ENCODE results near the gene DPCD. TPM values are rescaled to one million over a fixed set of nuclear protein-coding genes. Genes with fewer than 3 reads are reported as not detected.

The DPCD gene
- total RNA-seq, 1 donor from 2014 or later, result 18.3 TPM

GRCh38 chr10:101601541-101601940, 13.4 kb downstream of the DPCD start:
- Mint-ChIP-seq H3K36me3 (ENCODE audit: low read depth) (peaks cover 5% of the 10 kb centered on the region), H3K27me3 (ENCODE audit: low read depth) (no peaks in the 10 kb centered on the region), H3K4me1 (ENCODE audit: low read depth) (no peaks in the 10 kb centered on the region), H3K9me3 (ENCODE audit: low read depth) (no peaks in the 10 kb centered on the region), H3K4me3 (ENCODE audit: unreplicated experiment) (no peak overlapping the region), H3K27ac (ENCODE audit: unreplicated experiment) (no peak overlapping the region)
- DNase-seq (ENCODE audit: low spot score), result peak; percentile 32
- TF ChIP-seq CTCF (IDR thresholded peaks at IDR 0.05), result no peak

- no peak overlapping the region for H3K27ac Mint-ChIP-seq (ENCODE audit: unreplicated experiment)
- H3K9me3 Mint-ChIP-seq (ENCODE audit: low read depth), result no peaks in the 10 kb centered on the region
- no peak overlapping the region for H3K4me3 Mint-ChIP-seq (ENCODE audit: unreplicated experiment)
- H3K36me3 Mint-ChIP-seq (ENCODE audit: low read depth), result peaks cover 8% of the 10 kb centered on the region
- H3K27me3 Mint-ChIP-seq (ENCODE audit: low read depth), result no peaks in the 10 kb centered on the region
- peak; percentile 91 for TF ChIP-seq CTCF (IDR thresholded peaks at IDR 0.05)
- DNase-seq (ENCODE audit: low spot score), result peak; percentile 46
- no peaks in the 10 kb centered on the region for H3K4me1 Mint-ChIP-seq (ENCODE audit: low read depth)
These were observed 14.8 kb downstream of the DPCD start for GRCh38 chr10:101602761-101603398.

- Mint-ChIP-seq H3K27ac (ENCODE audit: unreplicated experiment) (no peak overlapping the region), H3K27me3 (ENCODE audit: low read depth) (no peaks in the 10 kb centered on the region)
These were observed 19.0 kb downstream of the DPCD start for GRCh38 chr10:101607124-101607523.

GRCh38 chr10:101609481-101609880, 21.4 kb downstream of the DPCD start:
- Mint-ChIP-seq H3K36me3 (ENCODE audit: low read depth) (peaks cover 13% of the 10 kb centered on the region), H3K9me3 (ENCODE audit: low read depth) (no peaks in the 10 kb centered on the region), H3K4me1 (ENCODE audit: low read depth) (peaks cover 8% of the 10 kb centered on the region), H3K4me3 (ENCODE audit: unreplicated experiment) (no peak overlapping the region), H3K27me3 (ENCODE audit: low read depth) (no peaks in the 10 kb centered on the region), H3K27ac (ENCODE audit: unreplicated experiment) (peak overlapping the region; percentile 22)
- no peak for TF ChIP-seq CTCF (IDR thresholded peaks at IDR 0.05)
- no peak for DNase-seq (ENCODE audit: low spot score)

More at GRCh38 chr10:101607124-101607523, 19.0 kb downstream of the DPCD start:
- Mint-ChIP-seq H3K36me3 (ENCODE audit: low read depth) (peaks cover 13% of the 10 kb centered on the region), H3K4me3 (ENCODE audit: unreplicated experiment) (peak overlapping the region; percentile 38), H3K9me3 (ENCODE audit: low read depth) (no peaks in the 10 kb centered on the region), H3K4me1 (ENCODE audit: low read depth) (peaks cover 8% of the 10 kb centered on the region)
- TF ChIP-seq CTCF (IDR thresholded peaks at IDR 0.05), result no peak
- peak; percentile 19 for DNase-seq (ENCODE audit: low spot score)

- Mint-ChIP-seq H3K27ac (ENCODE audit: unreplicated experiment) (no peak overlapping the region), H3K4me3 (ENCODE audit: unreplicated experiment) (no peak overlapping the region)
- DNase-seq (ENCODE audit: low spot score), result no peak
These were observed 23.2 kb downstream of the DPCD start for GRCh38 chr10:101611096-101611905.

More at GRCh38 chr10:101611096-101611905, 23.2 kb downstream of the DPCD start:
- H3K9me3 Mint-ChIP-seq (ENCODE audit: low read depth), result no peaks in the 10 kb centered on the region
- peaks cover 8% of the 10 kb centered on the region for H3K4me1 Mint-ChIP-seq (ENCODE audit: low read depth)
- peaks cover 12% of the 10 kb centered on the region for H3K36me3 Mint-ChIP-seq (ENCODE audit: low read depth)
- no peaks in the 10 kb centered on the region for H3K27me3 Mint-ChIP-seq (ENCODE audit: low read depth)
- TF ChIP-seq CTCF (IDR thresholded peaks at IDR 0.05), result no peak

Data from chondrocyte (in vitro differentiated cells).